ENCODE results near the gene PITPNM3. TPM values are rescaled to one million over a fixed set of nuclear protein-coding genes. Genes with fewer than 3 reads are reported as not detected.

Gene PITPNM3
- total RNA-seq, 4 donors from 2014 or later: 0.13 to 0.87 (median 0.41) TPM

DNA sequence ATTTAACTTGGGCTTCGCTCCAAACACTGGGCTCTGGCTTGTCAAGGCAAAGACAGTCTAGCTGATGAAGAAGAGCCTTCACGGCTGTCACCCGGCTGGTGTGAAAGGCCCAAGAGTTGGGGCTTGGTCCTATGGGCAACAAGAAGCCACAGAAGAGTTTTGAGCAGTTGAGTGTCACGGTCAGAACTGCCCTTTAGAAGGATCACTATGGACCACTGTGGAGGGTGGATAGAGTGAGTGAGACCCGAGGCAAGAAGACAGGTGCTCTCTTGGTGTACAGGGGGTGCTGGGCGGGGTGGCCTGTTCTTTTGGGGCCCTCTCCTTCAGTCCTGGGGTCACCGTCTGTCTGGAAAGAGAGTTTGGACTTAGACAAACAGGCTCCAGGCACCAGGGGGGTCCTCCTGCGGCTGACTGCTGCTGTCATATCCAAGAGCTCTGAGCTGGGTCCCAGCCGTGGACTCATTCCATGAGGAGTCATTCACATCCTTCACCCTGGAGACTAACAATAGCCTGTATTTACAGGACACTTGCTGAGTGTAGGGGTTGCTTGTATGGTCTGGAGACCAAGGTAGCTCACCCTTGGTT, 109.7 kb downstream of the PITPNM3 start:
- no peak overlapping the region for H3K27ac ChIP-seq
- in situ Hi-C loops (cut with MboI; ENCODE audit: low sequenced_read_pairs in 4 of 4) (loop anchor here in 1 of 4 donors (25.0 kb wide), 1 partner anchor 1209 kb away; the partner anchor contains the start of gene SCIMP), intact Hi-C loops (cut with DNase I; ENCODE audit: low total_unique reads) (no loop called here)
- no peak for TF ChIP-seq POLR2A (IDR thresholded peaks at IDR 0.05)
- TF ChIP-seq, protein P1, sequence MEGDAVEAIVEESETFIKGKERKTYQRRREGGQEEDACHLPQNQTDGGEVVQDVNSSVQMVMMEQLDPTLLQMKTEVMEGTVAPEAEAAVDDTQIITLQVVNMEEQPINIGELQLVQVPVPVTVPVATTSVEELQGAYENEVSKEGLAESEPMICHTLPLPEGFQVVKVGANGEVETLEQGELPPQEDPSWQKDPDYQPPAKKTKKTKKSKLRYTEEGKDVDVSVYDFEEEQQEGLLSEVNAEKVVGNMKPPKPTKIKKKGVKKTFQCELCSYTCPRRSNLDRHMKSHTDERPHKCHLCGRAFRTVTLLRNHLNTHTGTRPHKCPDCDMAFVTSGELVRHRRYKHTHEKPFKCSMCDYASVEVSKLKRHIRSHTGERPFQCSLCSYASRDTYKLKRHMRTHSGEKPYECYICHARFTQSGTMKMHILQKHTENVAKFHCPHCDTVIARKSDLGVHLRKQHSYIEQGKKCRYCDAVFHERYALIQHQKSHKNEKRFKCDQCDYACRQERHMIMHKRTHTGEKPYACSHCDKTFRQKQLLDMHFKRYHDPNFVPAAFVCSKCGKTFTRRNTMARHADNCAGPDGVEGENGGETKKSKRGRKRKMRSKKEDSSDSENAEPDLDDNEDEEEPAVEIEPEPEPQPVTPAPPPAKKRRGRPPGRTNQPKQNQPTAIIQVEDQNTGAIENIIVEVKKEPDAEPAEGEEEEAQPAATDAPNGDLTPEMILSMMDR (IDR thresholded peaks at IDR 0.05 in 4 of 5, conservative IDR thresholded peaks at IDR 0.05 in 1 of 5): no peak
- H3K4me3 ChIP-seq: no peak overlapping the region
- ATAC-seq (no peak), DNase-seq (no peak)
- H3K9me3 ChIP-seq: no peaks in the 10 kb centered on the region
- H3K4me1 ChIP-seq: peaks cover 0 to 15% of the 10 kb centered on the region in 2 donors
- no peaks in the 10 kb centered on the region for H3K36me3 ChIP-seq
- peaks cover 0 to 9% (median 0%) of the 10 kb centered on the region in 3 donors for H3K27me3 ChIP-seq

DNA sequence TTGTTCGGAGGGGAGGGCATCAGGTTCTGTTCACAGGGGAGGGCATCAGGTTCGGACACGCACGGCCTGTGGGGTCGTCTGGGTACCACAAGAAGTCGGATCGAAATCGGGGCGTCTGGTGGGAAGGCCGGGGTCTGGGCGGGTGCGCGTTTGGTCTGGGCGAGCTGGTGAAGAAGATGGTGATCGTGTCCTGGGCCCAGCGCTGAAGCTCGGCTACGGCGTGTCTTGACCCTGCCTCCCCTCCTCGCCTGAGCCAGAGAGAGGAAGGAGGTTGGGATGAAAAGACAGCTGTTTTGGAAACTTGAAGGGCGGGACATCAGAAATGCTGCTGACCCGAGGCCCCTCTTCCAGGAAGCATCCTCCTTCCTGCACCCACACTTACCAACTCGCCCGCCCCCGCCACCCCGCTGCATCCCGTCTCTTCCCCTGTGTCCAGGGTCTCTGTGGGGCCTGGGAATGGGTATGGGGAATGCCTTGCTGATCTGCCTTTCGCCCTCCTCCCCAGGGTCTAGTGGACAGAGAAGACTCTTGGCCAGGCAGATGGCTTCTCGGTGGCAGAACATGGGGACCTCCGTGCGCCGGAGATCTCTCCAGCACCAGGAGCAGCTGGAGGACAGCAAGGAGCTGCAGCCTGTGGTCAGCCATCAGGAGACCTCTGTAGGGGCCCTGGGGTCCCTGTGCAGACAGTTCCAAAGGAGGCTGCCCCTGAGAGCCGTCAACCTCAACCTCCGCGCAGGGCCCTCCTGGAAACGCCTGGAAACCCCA, 111.6 kb downstream of the PITPNM3 start:
- DNase-seq (no peak), ATAC-seq (peak in 1 of 2 donors; percentile 20)
- no peak for TF ChIP-seq POLR2A (IDR thresholded peaks at IDR 0.05)
- TF ChIP-seq, protein P1 (IDR thresholded peaks at IDR 0.05 in 4 of 5, conservative IDR thresholded peaks at IDR 0.05 in 1 of 5): no peak
- Histone ChIP-seq H3K4me3 (peak overlapping the region; percentile 47 to 79 (median 56)), H3K27ac (no peak overlapping the region), H3K27me3 (peaks cover 0 to 13% (median 4%) of the 10 kb centered on the region in 3 donors), H3K9me3 (no peaks in the 10 kb centered on the region), H3K36me3 (no peaks in the 10 kb centered on the region), H3K4me1 (peaks cover 0 to 15% of the 10 kb centered on the region in 2 donors)
- in situ Hi-C loops (cut with MboI; ENCODE audit: low sequenced_read_pairs in 4 of 4) (loop anchor here in 1 of 4 donors (25.0 kb wide), 1 partner anchor 1207 kb away; the partner anchor contains the start of gene SCIMP), intact Hi-C loops (cut with DNase I; ENCODE audit: low total_unique reads) (no loop called here)

DNA sequence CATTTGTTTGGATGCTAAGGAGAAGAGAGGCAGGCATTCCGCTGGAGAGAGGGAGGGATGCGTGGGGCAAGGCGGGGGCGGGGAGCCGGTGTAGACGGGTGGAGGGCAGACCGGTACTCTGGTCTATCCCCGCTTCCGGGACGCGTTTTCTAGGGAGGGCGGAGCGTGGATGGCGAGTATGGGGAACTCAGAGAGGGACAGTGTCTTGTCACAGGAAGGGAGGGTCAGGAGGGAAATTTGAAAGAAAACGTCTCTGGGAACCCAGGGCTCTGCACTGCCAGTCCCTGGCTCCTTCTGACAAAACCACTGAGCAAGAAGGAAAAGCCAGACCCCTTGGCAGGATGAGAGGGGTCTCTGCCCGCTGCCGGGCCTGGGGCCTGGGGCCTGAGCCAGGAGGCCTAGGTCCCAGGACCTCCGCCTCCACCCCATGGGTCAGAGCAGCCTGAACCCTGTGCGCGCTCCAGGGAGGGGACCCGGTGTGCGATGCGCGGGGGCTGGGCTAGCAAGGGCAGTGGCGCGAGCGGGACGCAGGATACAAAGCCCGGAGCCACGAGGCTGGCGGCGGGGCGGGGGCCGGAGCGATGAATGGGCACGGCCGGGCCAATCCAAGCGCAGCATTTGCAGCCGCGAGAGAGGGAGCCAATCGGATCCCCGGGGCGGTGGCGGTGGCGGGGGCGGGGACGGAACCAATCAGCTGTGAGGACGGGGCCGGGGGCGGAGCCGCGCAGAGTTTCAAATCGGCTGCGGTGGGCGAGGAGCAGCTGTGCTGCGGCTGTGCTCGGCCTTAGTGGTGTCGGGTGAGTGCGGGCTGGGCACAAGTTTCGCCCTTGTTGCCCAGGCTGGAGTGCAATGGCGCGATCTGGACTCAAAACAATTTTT, 112.4 kb downstream of the PITPNM3 start, which contains the start of gene PIMREG:
Gene PIMREG (plus strand): TSS at position 764 of the 879 bp plus-strand sequence. CDS start 656 bp downstream, outside the sequence.
- Histone ChIP-seq H3K4me3 (peak within 1 kb of the TSS; percentile 47 to 79 (median 56)), H3K4me1 (peaks cover 0 to 15% of the 10 kb centered on the region in 2 donors), H3K9me3 (no peaks in the 10 kb centered on the region), H3K27ac (no peak within 1 kb of the TSS), H3K36me3 (no peaks in the 10 kb centered on the region), H3K27me3 (peaks cover 0 to 13% (median 4%) of the 10 kb centered on the region in 3 donors)
- ATAC-seq (peak; percentile 95 to 96), DNase-seq (peak; percentile 85 to 86)
- TF ChIP-seq POLR2A (IDR thresholded peaks at IDR 0.05): no peak
- TF ChIP-seq, protein P1 (IDR thresholded peaks at IDR 0.05 in 4 of 5, conservative IDR thresholded peaks at IDR 0.05 in 1 of 5): no peak
- intact Hi-C loops (cut with DNase I; ENCODE audit: low total_unique reads) (no loop called here), in situ Hi-C loops (cut with MboI; ENCODE audit: low sequenced_read_pairs in 4 of 4) (loop anchor here in 1 of 4 donors (25.0 kb wide), 1 partner anchor 1207 kb away; the partner anchor contains the start of gene SCIMP)

DNA sequence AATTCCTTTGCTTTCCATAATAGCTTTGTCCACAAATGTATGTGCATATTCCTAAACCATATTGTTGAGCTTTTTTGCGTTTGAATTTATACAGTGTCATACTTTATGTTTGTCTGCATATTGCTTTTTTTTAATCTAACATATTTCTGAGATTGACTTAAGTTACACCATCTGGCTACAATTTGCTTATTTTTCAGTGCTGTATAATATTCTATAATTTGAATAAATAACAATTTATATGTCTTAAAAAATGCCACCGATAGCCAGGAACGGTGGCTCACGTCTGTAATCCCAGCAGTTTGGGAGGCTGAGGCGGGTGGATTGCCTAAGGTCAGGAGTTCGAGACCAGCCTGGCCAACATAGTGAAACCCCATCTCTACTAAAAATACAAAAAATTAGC, 113.6 kb downstream of the PITPNM3 start:
- Histone ChIP-seq H3K36me3 (no peaks in the 10 kb centered on the region), H3K27ac (no peak overlapping the region), H3K4me1 (peaks cover 0 to 15% of the 10 kb centered on the region in 2 donors), H3K27me3 (peaks cover 0 to 13% (median 4%) of the 10 kb centered on the region in 3 donors), H3K4me3 (no peak overlapping the region), H3K9me3 (no peaks in the 10 kb centered on the region)
- intact Hi-C loops (cut with DNase I; ENCODE audit: low total_unique reads) (no loop called here), in situ Hi-C loops (cut with MboI; ENCODE audit: low sequenced_read_pairs in 4 of 4) (loop anchor here in 1 of 4 donors (25.0 kb wide), 1 partner anchor 1205 kb away; the partner anchor contains the start of gene SCIMP)
- DNase-seq (no peak), ATAC-seq (no peak)
- TF ChIP-seq, protein P1 (IDR thresholded peaks at IDR 0.05 in 4 of 5, conservative IDR thresholded peaks at IDR 0.05 in 1 of 5): no peak
- TF ChIP-seq POLR2A (IDR thresholded peaks at IDR 0.05): no peak
